HepG2 (cell line): ENCODE results near the gene ALKBH5. TPM values are rescaled to one million over a fixed set of nuclear protein-coding genes. Genes with fewer than 3 reads are reported as not detected.
A peak's percentile ranks its signal among the peaks of the same experiment; 100 is the strongest.

Source experiments
- EED ChIP-seq: sonication (generic); formaldehyde crosslinking; IDR thresholded peaks from 2 replicates; pipeline ENCODE4 v1.5.0; 2020; ENCODE audit warnings: mild to moderate bottlenecking, missing genetic modification reagents
- KDM2A ChIP-seq: sonication (generic); formaldehyde crosslinking; IDR thresholded peaks from 2 replicates; pipeline ENCODE4 v1.4.0; 2020; ENCODE audit warnings: low read depth, missing genetic modification reagents, borderline replicate concordance
- KDM6A ChIP-seq: IDR thresholded peaks from 2 replicates; pipeline ENCODE4 v1.6.1; 2016; ENCODE audit warnings: low read depth
- MIER3 ChIP-seq: IDR thresholded peaks from 2 replicates; pipeline ENCODE4 v1.6.1; 2016; ENCODE audit warnings: missing compliant biosample characterization, borderline replicate concordance
- NFRKB ChIP-seq: fragments of 450-650 bp; IDR thresholded peaks from 2 replicates; pipeline ENCODE4 v1.6.1; 2017
- NR1H2 ChIP-seq: sonication (generic); formaldehyde crosslinking; IDR thresholded peaks from 2 replicates; pipeline ENCODE4 v1.8.1; 2022; ENCODE audit warnings: low read depth, missing genetic modification reagents, borderline replicate concordance
- PHF21A ChIP-seq: sonication (generic); formaldehyde crosslinking; IDR thresholded peaks from 2 replicates; pipeline ENCODE4 v1.5.0; 2020; ENCODE audit warnings: mild to moderate bottlenecking, missing genetic modification reagents
- POLR2A ChIP-seq, 2 experiments: IDR thresholded peaks; 2 replicates each; pipeline ENCODE4 v1.6.1; 2011; ENCODE audit warnings: low read depth in 2 of 2, low read length in 2 of 2, mild to moderate bottlenecking in 1 of 2, moderate library complexity in 1 of 2; ENCODE audit not compliant: insufficient read depth in 1 of 2
- RAD21 ChIP-seq: fragments of 450-650 bp; formaldehyde crosslinking; IDR thresholded peaks from 2 replicates; pipeline ENCODE4 v1.5.0; 2020; ENCODE audit warnings: mild to moderate bottlenecking
- RFX5 ChIP-seq: IDR thresholded peaks from 2 replicates; pipeline ENCODE4 v1.6.1; 2011; ENCODE audit warnings: low read depth, low read length, improper control_type of control experiment
- SALL1 ChIP-seq: sonication (generic); formaldehyde crosslinking; IDR thresholded peaks from 2 replicates; pipeline ENCODE4 v1.8.0; 2022; ENCODE audit warnings: mild to moderate bottlenecking, missing genetic modification reagents
- SP4 ChIP-seq: sonication (generic); formaldehyde crosslinking; IDR thresholded peaks from 2 replicates; pipeline ENCODE4 v1.8.1; 2023; ENCODE audit warnings: mild to moderate bottlenecking, missing genetic modification reagents
- ZNF124 ChIP-seq: sonication (generic); formaldehyde crosslinking; IDR thresholded peaks from 2 replicates; pipeline ENCODE4 v1.4.0; 2020; ENCODE audit warnings: missing genetic modification reagents
- ZNF256 ChIP-seq: sonication (generic); formaldehyde crosslinking; conservative IDR thresholded peaks from 2 replicates; pipeline ENCODE4 v1.4.0; 2020; ENCODE audit warnings: missing genetic modification reagents
- ZNF326 ChIP-seq: sonication (generic); formaldehyde crosslinking; IDR thresholded peaks from 2 replicates; pipeline ENCODE4 v1.4.0; 2020; ENCODE audit warnings: missing genetic modification reagents, borderline replicate concordance
- ZNF331 ChIP-seq: sonication (generic); formaldehyde crosslinking; IDR thresholded peaks from 2 replicates; pipeline ENCODE4 v1.4.0; 2020; ENCODE audit warnings: missing genetic modification reagents
- ZNF451 ChIP-seq: sonication (generic); formaldehyde crosslinking; IDR thresholded peaks from 2 replicates; pipeline ENCODE4 v1.5.0; 2020; ENCODE audit warnings: mild to moderate bottlenecking, missing genetic modification reagents
- ZNF879 ChIP-seq: sonication (generic); formaldehyde crosslinking; IDR thresholded peaks from 2 replicates; pipeline ENCODE4 v1.8.1; 2023; ENCODE audit warnings: missing genetic modification reagents
- ZNF891 ChIP-seq: sonication (generic); formaldehyde crosslinking; IDR thresholded peaks from 2 replicates; pipeline ENCODE4 v1.5.0; 2020; ENCODE audit warnings: mild to moderate bottlenecking, missing genetic modification reagents
- ZSCAN25 ChIP-seq: sonication (generic); formaldehyde crosslinking; IDR thresholded peaks from 2 replicates; pipeline ENCODE4 v1.8.0; 2022; ENCODE audit warnings: mild to moderate bottlenecking, missing genetic modification reagents
- polyA plus RNA-seq, 8 experiments: library from polyadenylated mRNA; depleted of rRNA in 3 of 8; stranded (reverse) in 7 of 8; unstranded in 1 of 8; fragments of >200 nt; fragmentation: Illumina TruSeq in 4 of 8; extraction: Trizol in 4 of 8; gene quantifications; 2 replicates each; pipeline versions ENCODE4 v1.2.1 to v1.2.3, GENCODE V29; 2011 to 2016; ENCODE audit warnings: low read depth in 4 of 8, missing spikeins in 1 of 8, mixed read lengths in 1 of 8; ENCODE audit not compliant: insufficient read depth in 1 of 8
- total RNA-seq, 5 experiments: library from RNA; depleted of rRNA; stranded (reverse); fragments of >200 nt; fragmentation: Illumina TruSeq; extraction: Trizol; gene quantifications; 2 replicates each; pipeline ENCODE4 v1.2.3, GENCODE V29; 2016; ENCODE audit warnings: low read depth in 1 of 5
- TF ChIP-seq, protein P1 (sequence below): sonication (generic); formaldehyde crosslinking; IDR thresholded peaks from 2 replicates; pipeline ENCODE4 v1.4.0; 2020; ENCODE audit warnings: missing genetic modification reagents
- TF ChIP-seq, protein P2 (sequence below): sonication (generic); formaldehyde crosslinking; IDR thresholded peaks from 2 replicates; pipeline ENCODE4 v1.4.0; 2020; ENCODE audit warnings: missing genetic modification reagents, borderline replicate concordance
- TF ChIP-seq, protein P3 (sequence below): sonication (generic); formaldehyde crosslinking; IDR thresholded peaks from 2 replicates; pipeline ENCODE4 v1.5.0; 2020; ENCODE audit warnings: missing genetic modification reagents
- TF ChIP-seq, protein P4 (sequence below): sonication (generic); formaldehyde crosslinking; conservative IDR thresholded peaks from 2 replicates; pipeline ENCODE4 v1.4.0; 2020; ENCODE audit warnings: missing genetic modification reagents
- TF ChIP-seq, protein P5 (sequence below): sonication (generic); formaldehyde crosslinking; IDR thresholded peaks from 2 replicates; pipeline ENCODE4 v1.8.0; 2022; ENCODE audit warnings: mild to moderate bottlenecking, missing genetic modification reagents, borderline replicate concordance
- TF ChIP-seq, protein P6 (sequence below): IDR thresholded peaks from 2 replicates; pipeline ENCODE4 v1.6.1; 2012; ENCODE audit warnings: inconsistent platforms

ALKBH5 gene
- total and polyA plus RNA-seq, 2 of the 13 experiments (the other 11 are each of a cell fraction or from before 2014, with no cell fraction given): 68.9 to 76.9 TPM

DNA sequence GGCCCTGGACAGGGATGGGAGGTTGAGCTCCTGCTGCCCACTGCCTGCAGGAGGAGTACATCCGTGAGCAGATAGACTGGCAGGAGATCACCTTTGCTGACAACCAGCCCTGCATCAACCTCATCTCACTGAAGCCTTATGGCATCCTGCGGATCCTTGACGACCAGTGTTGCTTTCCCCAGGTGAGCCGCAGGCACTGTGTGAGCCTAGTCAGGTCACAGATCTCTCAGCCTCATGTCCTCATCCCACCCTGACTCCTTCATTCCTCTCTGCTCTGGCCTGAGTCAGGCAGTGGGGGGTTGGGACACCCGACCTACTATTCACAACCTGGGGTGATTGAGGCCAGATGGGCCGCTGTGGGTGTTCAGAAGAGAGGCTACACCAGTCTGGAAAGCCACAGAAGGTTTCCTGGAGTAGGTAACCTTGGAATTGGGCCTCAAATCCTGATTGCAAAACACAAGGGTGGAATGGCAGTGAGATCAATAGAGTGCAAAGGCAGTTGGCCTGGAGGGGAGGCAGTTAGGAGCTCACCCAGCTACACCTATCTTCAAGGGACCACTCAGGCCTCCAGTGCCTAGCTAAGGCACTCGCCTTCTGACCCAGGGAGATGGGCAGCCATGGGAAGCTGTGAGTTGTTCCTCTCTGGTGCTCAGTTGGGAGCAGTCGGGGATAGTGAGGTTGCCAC lies 45.4 kb upstream of the ALKBH5 start (continued):
- TF ChIP-seq, protein P1, sequence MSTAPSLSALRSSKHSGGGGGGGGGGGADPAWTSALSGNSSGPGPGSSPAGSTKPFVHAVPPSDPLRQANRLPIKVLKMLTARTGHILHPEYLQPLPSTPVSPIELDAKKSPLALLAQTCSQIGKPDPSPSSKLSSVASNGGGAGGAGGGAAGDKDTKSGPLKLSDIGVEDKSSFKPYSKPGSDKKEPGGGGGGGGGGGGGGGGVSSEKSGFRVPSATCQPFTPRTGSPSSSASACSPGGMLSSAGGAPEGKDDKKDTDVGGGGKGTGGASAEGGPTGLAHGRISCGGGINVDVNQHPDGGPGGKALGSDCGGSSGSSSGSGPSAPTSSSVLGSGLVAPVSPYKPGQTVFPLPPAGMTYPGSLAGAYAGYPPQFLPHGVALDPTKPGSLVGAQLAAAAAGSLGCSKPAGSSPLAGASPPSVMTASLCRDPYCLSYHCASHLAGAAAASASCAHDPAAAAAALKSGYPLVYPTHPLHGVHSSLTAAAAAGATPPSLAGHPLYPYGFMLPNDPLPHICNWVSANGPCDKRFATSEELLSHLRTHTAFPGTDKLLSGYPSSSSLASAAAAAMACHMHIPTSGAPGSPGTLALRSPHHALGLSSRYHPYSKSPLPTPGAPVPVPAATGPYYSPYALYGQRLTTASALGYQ (CRISPR knock-in tag): no peak
- TF ChIP-seq ZNF891 (CRISPR knock-in tag): no peak
- TF ChIP-seq ZNF124: no peak
- 0 out of 2 replicates have a peak, but pooled peaks have one; percentile 39 for TF ChIP-seq ZNF331
- no peak for TF ChIP-seq RFX5
- no peak for TF ChIP-seq KDM2A (CRISPR knock-in tag)
- TF ChIP-seq ZNF879 (CRISPR knock-in tag): no peak
- TF ChIP-seq, protein P2, sequence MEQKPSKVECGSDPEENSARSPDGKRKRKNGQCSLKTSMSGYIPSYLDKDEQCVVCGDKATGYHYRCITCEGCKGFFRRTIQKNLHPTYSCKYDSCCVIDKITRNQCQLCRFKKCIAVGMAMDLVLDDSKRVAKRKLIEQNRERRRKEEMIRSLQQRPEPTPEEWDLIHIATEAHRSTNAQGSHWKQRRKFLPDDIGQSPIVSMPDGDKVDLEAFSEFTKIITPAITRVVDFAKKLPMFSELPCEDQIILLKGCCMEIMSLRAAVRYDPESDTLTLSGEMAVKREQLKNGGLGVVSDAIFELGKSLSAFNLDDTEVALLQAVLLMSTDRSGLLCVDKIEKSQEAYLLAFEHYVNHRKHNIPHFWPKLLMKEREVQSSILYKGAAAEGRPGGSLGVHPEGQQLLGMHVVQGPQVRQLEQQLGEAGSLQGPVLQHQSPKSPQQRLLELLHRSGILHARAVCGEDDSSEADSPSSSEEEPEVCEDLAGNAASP: peak; percentile 34; the same call in 1 of the 2 replicates
- TF ChIP-seq SP4: peak; percentile 37; the same call in 1 of the 2 replicates
- TF ChIP-seq EED (CRISPR knock-in tag): peak; percentile 79; the same call in 1 of the 2 replicates
- TF ChIP-seq SALL1 (CRISPR knock-in tag): peak; percentile 66
- TF ChIP-seq KDM6A (CRISPR knock-in tag): peak; percentile 73; the same call in 1 of the 2 replicates
- no peak for TF ChIP-seq ZNF326
- TF ChIP-seq NFRKB: no peak
- TF ChIP-seq, protein P3, sequence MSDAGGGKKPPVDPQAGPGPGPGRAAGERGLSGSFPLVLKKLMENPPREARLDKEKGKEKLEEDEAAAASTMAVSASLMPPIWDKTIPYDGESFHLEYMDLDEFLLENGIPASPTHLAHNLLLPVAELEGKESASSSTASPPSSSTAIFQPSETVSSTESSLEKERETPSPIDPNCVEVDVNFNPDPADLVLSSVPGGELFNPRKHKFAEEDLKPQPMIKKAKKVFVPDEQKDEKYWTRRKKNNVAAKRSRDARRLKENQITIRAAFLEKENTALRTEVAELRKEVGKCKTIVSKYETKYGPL (CRISPR knock-in tag): no peak
- TF ChIP-seq, protein P4, sequence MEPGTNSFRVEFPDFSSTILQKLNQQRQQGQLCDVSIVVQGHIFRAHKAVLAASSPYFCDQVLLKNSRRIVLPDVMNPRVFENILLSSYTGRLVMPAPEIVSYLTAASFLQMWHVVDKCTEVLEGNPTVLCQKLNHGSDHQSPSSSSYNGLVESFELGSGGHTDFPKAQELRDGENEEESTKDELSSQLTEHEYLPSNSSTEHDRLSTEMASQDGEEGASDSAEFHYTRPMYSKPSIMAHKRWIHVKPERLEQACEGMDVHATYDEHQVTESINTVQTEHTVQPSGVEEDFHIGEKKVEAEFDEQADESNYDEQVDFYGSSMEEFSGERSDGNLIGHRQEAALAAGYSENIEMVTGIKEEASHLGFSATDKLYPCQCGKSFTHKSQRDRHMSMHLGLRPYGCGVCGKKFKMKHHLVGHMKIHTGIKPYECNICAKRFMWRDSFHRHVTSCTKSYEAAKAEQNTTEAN: no peak
- TF ChIP-seq ZSCAN25: no peak
- TF ChIP-seq, protein P5, sequence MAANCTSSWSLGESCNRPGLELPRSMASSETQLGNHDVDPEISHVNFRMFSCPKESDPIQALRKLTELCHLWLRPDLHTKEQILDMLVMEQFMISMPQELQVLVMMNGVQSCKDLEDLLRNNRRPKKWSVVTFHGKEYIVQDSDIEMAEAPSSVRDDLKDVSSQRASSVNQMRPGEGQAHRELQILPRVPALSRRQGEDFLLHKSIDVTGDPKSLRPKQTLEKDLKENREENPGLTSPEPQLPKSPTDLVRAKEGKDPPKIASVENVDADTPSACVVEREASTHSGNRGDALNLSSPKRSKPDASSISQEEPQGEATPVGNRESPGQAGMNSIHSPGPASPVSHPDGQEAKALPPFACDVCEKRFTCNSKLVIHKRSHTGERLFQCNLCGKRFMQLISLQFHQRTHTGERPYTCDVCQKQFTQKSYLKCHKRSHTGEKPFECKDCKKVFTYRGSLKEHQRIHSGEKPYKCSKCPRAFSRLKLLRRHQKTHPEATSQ: no peak
- TF ChIP-seq RAD21 (CRISPR knock-in tag): no peak
- TF ChIP-seq POLR2A (IDR thresholded peaks at IDR 0.05; ENCODE audit: insufficient read depth in 1 of 2, low read depth in 2 of 2, low read length in 2 of 2): no peak
- TF ChIP-seq ZNF256 (CRISPR knock-in tag): no peak
- no peak for TF ChIP-seq NR1H2
- TF ChIP-seq ZNF451: no peak
- peak; percentile 40; the same call in 1 of the 2 replicates for TF ChIP-seq MIER3
- TF ChIP-seq PHF21A (CRISPR knock-in tag): peak; percentile 59; the same call in 1 of the 2 replicates
- TF ChIP-seq, protein P6, sequence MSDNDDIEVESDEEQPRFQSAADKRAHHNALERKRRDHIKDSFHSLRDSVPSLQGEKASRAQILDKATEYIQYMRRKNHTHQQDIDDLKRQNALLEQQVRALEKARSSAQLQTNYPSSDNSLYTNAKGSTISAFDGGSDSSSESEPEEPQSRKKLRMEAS: peak; percentile 29; the same call in 1 of the 2 replicates
